GM19324 (cell line): ENCODE measurements around the gene GNL1.
"Not testable (repeated sequence)": the region's sequence is repeated elsewhere in the genome, so short reads cannot be mapped to it uniquely, and the experiment has no call there.

Experiments
- ATAC-seq: cut with Tn5 transposase; IDR thresholded peaks from one replicate; pipeline ENCODE4 v1.9.1; 2021; ENCODE audit warnings: mild to moderate bottlenecking, moderate library complexity; ENCODE audit not compliant: unreplicated experiment, low FRiP score

The GNL1 gene, protein sequence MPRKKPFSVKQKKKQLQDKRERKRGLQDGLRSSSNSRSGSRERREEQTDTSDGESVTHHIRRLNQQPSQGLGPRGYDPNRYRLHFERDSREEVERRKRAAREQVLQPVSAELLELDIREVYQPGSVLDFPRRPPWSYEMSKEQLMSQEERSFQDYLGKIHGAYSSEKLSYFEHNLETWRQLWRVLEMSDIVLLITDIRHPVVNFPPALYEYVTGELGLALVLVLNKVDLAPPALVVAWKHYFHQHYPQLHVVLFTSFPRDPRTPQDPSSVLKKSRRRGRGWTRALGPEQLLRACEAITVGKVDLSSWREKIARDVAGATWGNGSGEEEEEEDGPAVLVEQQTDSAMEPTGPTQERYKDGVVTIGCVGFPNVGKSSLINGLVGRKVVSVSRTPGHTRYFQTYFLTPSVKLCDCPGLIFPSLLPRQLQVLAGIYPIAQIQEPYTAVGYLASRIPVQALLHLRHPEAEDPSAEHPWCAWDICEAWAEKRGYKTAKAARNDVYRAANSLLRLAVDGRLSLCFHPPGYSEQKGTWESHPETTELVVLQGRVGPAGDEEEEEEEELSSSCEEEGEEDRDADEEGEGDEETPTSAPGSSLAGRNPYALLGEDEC

GRCh38 chr6:30556066-30556905 is at the start of gene GNL1:
Gene GNL1, minus strand, starts transcription at chr6:30556489. Its CDS starts 286 bp downstream, at chr6:30556203.
- ATAC-seq, result peak; percentile 85

- ATAC-seq, result no peak
These were observed 47.7 kb upstream of the GNL1 start for GRCh38 chr6:30603961-30604360.

DNA sequence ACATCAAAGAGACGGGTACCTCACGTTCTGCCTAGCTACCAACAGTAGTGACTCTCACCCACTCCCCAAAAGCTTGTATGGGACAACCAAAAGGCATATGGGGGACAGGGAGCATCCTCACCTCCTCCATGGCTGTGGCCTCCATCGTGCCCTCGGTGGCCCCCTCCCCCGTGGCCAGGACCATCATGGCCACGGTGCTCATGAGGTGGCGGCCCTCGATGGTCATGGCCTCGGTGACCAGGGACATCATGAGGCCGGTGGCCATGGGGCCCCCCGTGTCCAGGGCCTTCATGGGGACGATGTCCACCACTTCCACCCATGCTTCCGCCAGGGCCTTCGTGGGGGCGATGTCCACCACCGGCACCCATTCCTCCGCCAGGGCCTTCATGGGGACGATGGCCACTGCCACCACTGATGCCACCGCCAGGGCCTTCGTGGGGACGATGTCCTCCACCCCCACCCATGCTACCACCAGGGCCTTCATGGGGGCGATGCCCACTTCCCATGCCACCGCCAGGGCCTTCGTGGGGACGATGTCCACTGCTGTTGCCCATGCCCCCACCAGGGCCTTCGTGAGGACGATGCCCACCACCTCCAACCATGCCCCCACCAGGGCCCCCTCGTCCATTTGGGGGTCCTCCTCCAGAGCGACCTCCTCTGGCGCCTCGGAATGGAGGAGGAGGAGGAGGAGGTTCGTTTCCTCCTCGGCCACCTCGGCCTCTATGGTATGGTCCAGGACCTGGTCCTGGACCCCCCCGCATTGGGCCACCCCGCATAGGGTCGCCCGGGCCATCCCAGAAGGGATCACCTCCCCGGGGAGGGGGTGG is 45.7 kb upstream of the GNL1 start:
- no peak for ATAC-seq

DNA sequence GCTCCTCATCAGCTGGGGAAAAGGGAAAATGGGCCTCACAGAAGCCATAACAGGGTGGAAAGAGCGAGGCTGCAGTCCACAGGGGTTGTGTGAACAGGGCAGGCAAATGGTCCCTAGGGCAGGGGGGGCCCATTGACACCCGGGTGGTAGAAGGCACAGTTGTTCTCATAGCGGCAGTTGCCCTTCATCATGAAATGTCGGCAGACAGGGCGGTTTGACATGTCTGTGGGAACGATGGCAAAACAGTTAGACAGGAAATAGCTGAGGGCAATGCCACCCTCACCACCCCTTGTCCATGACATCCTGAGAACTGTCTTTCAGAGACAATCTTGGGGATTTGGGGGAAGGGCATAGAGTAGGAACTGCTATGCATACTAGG is 45.1 kb upstream of the GNL1 start:
- no peak for ATAC-seq

DNA sequence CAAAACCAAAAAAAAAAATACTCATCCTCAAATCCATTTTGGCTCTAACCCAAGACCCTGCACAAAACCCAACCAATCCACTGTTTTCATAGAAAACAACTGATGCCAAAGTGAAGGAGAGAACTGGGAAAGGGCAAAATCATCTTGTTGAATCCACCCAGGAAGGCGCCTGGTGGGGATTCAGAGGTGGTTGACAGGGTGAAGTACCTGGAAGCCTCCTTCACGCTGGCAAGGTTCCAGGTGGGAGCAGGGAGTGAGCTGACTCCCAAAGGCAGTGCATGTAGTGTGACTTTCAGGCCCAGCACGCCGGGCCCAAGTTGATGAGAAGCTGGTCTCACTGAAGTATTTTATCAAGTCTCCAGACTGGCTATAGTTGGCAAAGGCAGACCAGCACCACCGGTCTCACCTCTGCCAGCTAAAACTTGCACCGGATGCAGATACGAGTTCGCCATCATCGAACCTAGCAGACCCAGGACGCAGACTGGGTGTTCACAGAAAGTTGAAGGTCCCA is 44.2 kb upstream of the GNL1 start:
- no peak for ATAC-seq

GRCh38 chr6:30599625-30600324 is 43.5 kb upstream of the GNL1 start:
- no peak for ATAC-seq

- no peak for ATAC-seq
These were observed 42.8 kb upstream of the GNL1 start for GRCh38 chr6:30598912-30599624.

DNA sequence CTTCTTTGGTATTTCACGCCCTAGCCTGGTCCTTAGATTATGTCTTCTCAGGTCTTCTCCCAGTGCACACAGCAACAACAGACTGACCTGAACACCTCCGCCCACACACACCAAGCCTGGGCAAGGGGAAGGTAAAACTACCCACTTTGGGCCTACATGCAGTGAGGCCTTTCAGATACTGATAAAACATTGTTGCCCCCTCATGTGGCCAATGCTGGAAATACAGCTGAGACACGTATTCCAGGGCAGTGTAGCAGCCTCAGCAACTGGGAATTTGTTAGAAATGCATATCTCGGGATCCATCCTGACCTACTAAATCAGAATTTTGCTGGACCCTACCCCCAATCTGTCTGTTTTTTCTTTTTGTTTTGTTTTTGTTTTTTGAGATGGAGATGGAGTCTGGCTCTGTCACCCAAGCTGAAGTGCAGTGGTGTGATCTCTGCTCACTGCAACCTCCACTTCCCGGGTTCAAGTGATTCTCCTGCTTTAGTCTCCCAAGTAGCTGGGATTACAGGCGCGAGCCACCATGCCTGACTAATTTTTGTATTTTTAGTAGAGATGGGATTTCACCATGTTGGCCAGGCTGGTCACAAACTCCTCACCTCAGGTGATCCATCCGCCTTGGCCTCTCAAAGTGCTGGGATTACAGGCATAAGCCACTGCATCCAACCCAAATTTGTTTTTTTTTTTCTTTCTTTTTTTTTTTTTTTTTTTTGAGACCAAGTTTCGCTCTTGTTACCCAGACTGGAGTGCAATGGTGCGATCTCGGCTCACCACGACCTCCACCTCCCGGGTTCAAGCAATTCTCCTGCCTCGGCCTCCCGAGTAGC is 41.2 kb upstream of the GNL1 start:
- not testable (repeated sequence) for ATAC-seq

DNA sequence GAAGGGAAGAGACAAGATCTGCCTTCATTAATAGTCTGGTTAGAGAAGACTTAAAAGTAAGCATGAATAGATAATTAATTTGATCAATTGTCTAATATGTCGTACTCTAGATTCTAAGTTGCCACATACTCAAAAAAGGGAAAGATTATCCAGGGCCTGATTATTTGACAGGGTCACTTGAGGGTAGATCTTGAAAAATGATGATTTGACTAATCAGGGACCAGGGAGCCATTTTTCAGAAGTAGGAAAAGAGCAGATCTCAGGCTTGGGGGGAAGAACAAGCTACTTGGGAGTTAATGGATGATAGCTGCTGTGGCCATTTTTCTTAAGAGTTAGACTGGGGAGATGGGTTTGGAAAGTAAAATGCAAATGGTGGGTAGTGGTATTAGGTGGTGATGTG is 36.0 kb upstream of the GNL1 start:
- ATAC-seq, result no peak

DNA sequence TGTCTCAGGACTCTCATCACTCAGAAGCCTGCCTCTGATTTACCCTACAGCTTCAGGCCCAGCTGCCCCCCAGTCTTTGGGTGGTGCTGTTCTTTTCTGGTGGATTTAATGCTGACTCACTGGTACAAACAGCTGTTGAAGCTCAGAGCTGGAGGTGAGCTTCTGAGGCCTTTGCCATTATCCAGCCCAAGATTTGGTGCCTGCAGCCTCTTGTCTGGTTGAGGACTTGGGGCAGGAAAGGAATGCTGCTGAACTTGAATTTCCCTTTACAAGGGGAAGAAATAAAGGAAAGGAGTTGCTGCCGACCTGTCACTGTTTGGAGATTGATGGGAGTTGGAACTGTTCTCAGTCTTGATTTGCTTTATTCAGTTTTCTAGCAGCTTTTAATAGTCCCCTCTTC is 34.7 kb upstream of the GNL1 start:
- no peak for ATAC-seq

GRCh38 chr6:30590509-30590908 is 34.2 kb upstream of the GNL1 start:
- ATAC-seq, result no peak

DNA sequence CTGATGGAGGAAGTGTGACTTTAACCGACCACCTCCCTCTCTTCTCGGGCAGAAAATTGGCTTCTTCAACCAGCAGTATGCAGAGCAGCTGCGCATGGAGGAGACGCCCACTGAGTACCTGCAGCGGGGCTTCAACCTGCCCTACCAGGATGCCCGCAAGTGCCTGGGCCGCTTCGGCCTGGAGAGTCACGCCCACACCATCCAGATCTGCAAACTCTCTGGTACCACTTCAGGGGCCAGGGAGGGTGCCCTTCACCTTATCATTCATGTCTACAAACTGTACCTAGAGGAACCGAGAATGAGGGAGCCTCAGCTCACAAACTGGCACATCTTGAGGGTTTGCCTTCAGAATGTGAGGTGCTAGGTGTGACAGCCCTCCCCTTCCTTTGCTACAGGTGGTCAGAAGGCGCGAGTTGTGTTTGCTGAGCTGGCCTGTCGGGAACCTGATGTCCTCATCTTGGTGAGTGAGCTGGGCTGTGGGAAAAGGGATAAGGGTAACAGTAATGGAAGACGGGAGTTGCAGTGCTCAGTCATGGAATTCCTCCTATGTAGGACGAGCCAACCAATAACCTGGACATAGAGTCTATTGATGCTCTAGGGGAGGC is 33.6 kb upstream of the GNL1 start:
- no peak for ATAC-seq

DNA sequence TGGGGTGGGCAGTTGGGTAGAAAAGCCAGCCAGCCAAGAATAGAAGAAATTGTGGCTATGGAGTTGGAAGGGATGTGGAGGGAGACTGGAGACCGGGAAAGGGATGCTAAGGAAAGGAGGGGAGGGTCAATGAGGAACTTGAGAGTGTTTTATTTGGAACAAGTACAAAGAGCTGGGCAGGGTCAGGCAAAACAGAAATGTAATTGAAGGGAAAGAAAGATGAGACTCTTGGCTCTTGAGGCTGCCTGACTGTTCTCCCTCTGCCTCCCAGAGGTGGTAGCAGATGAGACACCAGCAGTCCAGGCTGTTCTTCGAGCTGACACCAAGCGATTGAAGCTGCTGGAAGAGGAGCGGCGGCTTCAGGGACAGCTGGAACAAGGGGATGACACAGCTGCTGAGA is 27.6 kb upstream of the GNL1 start:
- ATAC-seq, result no peak

- no peak for ATAC-seq
These were observed 21.8 kb upstream of the GNL1 start for GRCh38 chr6:30578051-30578450.

DNA sequence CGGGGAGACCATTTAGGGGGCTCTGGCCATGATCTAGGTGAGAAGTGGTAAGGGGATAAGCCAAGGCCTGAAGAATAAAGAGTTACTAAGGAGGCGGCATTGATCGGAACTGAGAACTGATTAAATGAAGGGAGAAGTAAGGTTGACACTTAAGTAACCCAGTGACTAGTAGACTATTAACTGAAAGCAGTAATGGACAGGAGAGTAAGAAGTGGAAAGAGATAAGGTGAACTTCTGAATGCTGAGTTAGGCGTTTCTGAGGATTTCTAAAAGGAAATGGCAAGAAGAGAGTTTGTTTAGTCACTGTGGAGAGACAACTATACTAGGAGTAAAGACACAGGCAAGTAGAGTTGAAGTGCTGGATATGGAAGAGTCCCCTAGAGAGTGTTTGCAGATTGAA is 16.8 kb upstream of the GNL1 start:
- no peak for ATAC-seq

GRCh38 chr6:30572148-30572547 is 15.9 kb upstream of the GNL1 start:
- ATAC-seq, result no peak

DNA sequence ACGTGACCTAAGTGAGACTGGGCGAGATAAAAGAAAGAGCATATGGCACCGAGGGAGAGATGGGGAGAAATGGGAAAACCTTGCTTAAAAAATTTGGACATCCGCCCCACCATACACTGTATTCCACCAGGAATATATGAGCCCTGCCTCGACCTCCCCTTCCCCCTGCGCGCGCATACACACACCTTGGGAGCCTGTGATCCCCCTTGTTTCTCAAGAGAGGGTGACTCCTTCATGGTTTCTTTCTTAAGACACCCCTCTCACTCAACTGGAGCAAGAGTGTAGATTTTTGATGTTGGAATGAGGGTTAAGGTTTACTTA is 15.4 kb upstream of the GNL1 start:
- no peak for ATAC-seq
